ENCODE results near the gene AMT.

GRCh38 chr3:49371946-49372345, 50.3 kb downstream of the AMT start:
- TF ChIP-seq CTCF (conservative IDR thresholded peaks at IDR 0.05; ENCODE audit: low read length) (no peak), EZH2phosphoT487 (IDR thresholded peaks at IDR 0.05; ENCODE audit: borderline replicate concordance, low read depth, low read length) (no peak)

Measured in OCI-LY7 (cell line).